Measurements from ENCODE around the gene RGS11.

GRCh38 chr16:263182-263774 lies 12.5 kb downstream of the RGS11 start:
- TF ChIP-seq CTCF (IDR thresholded peaks at IDR 0.05) (no peak), EP300 (IDR thresholded peaks at IDR 0.05) (no peak)
